Loucy (cell line): ENCODE measurements around the gene UNG.
A peak's percentile ranks its signal among the peaks of the same experiment; 100 is the strongest.

Experiments
- H2AFZ ChIP-seq: fragments of 200-600 bp; sonication (generic); 2 replicates; pipeline ENCODE4 v1.6.0; 2016; ENCODE audit warnings: antibody characterized with exemption, mild to moderate bottlenecking, low read length, moderate library complexity
- H3F3A ChIP-seq: fragments of 200-600 bp; 2 replicates; pipeline ENCODE4 v1.6.0; 2016; ENCODE audit warnings: antibody characterized with exemption, low read depth, mild to moderate bottlenecking
- H3K27me3 ChIP-seq: fragments of 200-600 bp; sonication (generic); 2 replicates; pipeline ENCODE4 v1.6.1; 2014; ENCODE audit warnings: low read length, mild to moderate bottlenecking; ENCODE audit not compliant: insufficient read depth, poor library complexity, severe bottlenecking
- H3K36me3 ChIP-seq: fragments of 200-600 bp; sonication (generic); 2 replicates; pipeline ENCODE4 v1.6.1; 2016; ENCODE audit warnings: low read length; ENCODE audit not compliant: insufficient read depth
- H3K4me1 ChIP-seq: fragments of 200-600 bp; sonication (generic); 2 replicates; pipeline ENCODE4 v1.5.1; 2014; ENCODE audit warnings: low read length, mild to moderate bottlenecking; ENCODE audit not compliant: insufficient read depth, poor library complexity, severe bottlenecking
- H3K4me2 ChIP-seq: fragments of 200-600 bp; sonication (generic); 2 replicates; pipeline ENCODE4 v1.6.0; 2014; ENCODE audit warnings: antibody characterized with exemption, low read length, low read depth, mild to moderate bottlenecking; ENCODE audit not compliant: poor library complexity, severe bottlenecking
- H3K4me3 ChIP-seq: fragments of 200-600 bp; sonication (generic); 2 replicates; pipeline ENCODE4 v1.5.1; 2014; ENCODE audit warnings: low read length, mild to moderate bottlenecking, mixed read lengths; ENCODE audit not compliant: poor library complexity, severe bottlenecking
- H3K79me2 ChIP-seq: fragments of 200-600 bp; sonication (generic); 2 replicates; pipeline ENCODE4 v1.6.1; 2014; ENCODE audit warnings: low read length; ENCODE audit not compliant: insufficient read depth
- H3K9ac ChIP-seq: fragments of 200-600 bp; sonication (generic); 2 replicates; pipeline ENCODE4 v1.6.0; 2014; ENCODE audit warnings: mild to moderate bottlenecking, low read depth, low read length, moderate library complexity; ENCODE audit not compliant: poor library complexity, severe bottlenecking
- H3K9me2 ChIP-seq: fragments of 200-600 bp; sonication (generic); replicated peaks from 2 replicates; pipeline ENCODE4 v1.6.1; 2016; ENCODE audit warnings: low read depth, low read length, mixed read lengths
- H3K9me3 ChIP-seq: fragments of 200-600 bp; sonication (generic); 2 replicates; pipeline ENCODE4 v1.6.1; 2014; ENCODE audit warnings: mild to moderate bottlenecking, antibody characterized with exemption, low read length, low read depth; ENCODE audit not compliant: insufficient read depth
- H4K20me1 ChIP-seq: fragments of 200-600 bp; sonication (generic); 2 replicates; pipeline ENCODE4 v1.6.0; 2014; ENCODE audit warnings: antibody characterized with exemption, low read length, mild to moderate bottlenecking; ENCODE audit not compliant: insufficient read depth, poor library complexity, severe bottlenecking
- EZH2phosphoT487 ChIP-seq: fragments of 200-600 bp; IDR thresholded peaks from 2 replicates; pipeline ENCODE4 v1.6.1; 2018; ENCODE audit warnings: antibody characterized with exemption, mild to moderate bottlenecking, moderate library complexity, borderline replicate concordance
- TF ChIP-seq, protein P1 (sequence below): fragments of 200-600 bp; sonication (generic); conservative IDR thresholded peaks from 2 replicates; pipeline ENCODE4 v1.5.1; 2014; ENCODE audit warnings: mild to moderate bottlenecking, antibody characterized with exemption, low read length

Gene UNG

DNA sequence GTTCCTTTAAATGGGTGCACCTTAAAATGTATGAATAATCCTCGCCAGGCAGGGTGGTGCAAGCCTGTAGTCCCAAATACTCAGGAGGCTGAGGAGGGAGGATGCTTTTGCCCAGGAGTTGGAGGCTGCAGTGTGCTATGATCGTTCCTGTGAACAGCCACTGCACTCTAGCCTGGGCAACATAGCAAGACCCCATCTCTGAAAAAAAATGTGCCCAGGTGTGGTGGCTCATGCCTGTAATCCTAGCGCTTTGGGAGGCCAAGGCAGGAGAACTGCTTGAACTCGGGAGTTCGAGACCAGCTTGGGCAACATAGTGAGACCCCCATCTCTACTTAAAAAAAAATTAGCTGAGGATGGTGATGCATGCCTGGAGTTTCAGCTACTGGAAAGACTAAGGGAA, 58.6 kb downstream of the UNG start:
- H3K79me2 ChIP-seq: no peaks in the 10 kb centered on the region
- H3K36me3 ChIP-seq: no peaks in the 10 kb centered on the region
- H3K9me2 ChIP-seq: no peaks in the 10 kb centered on the region
- H3K4me2 ChIP-seq: peak overlapping the region; percentile 65
- peaks cover 2% of the 10 kb centered on the region; the same call in 1 of the 2 replicates for H3F3A ChIP-seq
- H3K27me3 ChIP-seq: no peaks in the 10 kb centered on the region
- H3K4me3 ChIP-seq: peak overlapping the region; percentile 74
- no peaks in the 10 kb centered on the region for H3K9me3 ChIP-seq
- H3K4me1 ChIP-seq: peaks cover 17% of the 10 kb centered on the region
- H4K20me1 ChIP-seq: no peaks in the 10 kb centered on the region
- no peak overlapping the region for H2AFZ ChIP-seq
- TF ChIP-seq EZH2phosphoT487: no peak
- TF ChIP-seq, protein P1, sequence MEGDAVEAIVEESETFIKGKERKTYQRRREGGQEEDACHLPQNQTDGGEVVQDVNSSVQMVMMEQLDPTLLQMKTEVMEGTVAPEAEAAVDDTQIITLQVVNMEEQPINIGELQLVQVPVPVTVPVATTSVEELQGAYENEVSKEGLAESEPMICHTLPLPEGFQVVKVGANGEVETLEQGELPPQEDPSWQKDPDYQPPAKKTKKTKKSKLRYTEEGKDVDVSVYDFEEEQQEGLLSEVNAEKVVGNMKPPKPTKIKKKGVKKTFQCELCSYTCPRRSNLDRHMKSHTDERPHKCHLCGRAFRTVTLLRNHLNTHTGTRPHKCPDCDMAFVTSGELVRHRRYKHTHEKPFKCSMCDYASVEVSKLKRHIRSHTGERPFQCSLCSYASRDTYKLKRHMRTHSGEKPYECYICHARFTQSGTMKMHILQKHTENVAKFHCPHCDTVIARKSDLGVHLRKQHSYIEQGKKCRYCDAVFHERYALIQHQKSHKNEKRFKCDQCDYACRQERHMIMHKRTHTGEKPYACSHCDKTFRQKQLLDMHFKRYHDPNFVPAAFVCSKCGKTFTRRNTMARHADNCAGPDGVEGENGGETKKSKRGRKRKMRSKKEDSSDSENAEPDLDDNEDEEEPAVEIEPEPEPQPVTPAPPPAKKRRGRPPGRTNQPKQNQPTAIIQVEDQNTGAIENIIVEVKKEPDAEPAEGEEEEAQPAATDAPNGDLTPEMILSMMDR: no peak
- H3K9ac ChIP-seq: no peak overlapping the region

DNA sequence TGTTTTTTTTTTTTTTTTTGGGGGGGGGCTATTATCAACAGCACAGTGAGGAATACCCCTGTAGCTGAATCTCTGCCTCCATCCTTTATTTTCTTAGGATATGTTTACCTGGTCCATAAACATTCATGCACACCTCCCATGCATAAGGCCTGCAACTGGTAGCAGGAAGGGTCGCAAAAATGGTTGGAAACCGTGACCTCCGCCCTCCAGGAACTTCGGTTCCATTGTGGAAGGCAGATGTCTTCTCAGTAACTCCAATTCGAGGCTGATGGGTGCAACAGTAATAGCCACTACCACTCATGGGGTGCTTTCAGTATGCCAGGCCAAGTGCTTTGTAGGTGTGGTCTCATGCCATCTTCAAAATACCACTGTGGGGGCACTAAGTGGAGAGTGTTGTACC, 59.2 kb downstream of the UNG start:
- no peaks in the 10 kb centered on the region for H3K9me2 ChIP-seq
- no peak overlapping the region for H2AFZ ChIP-seq
- no peak overlapping the region for H3K4me3 ChIP-seq
- H3K9ac ChIP-seq: no peak overlapping the region
- H3K36me3 ChIP-seq: no peaks in the 10 kb centered on the region
- TF ChIP-seq, protein P1: no peak
- H3K9me3 ChIP-seq: no peaks in the 10 kb centered on the region
- H3K4me1 ChIP-seq: peaks cover 17% of the 10 kb centered on the region
- H3K4me2 ChIP-seq: no peak overlapping the region
- peaks cover 2% of the 10 kb centered on the region; the same call in 1 of the 2 replicates for H3F3A ChIP-seq
- H3K27me3 ChIP-seq: no peaks in the 10 kb centered on the region
- no peaks in the 10 kb centered on the region for H3K79me2 ChIP-seq
- no peaks in the 10 kb centered on the region for H4K20me1 ChIP-seq

DNA sequence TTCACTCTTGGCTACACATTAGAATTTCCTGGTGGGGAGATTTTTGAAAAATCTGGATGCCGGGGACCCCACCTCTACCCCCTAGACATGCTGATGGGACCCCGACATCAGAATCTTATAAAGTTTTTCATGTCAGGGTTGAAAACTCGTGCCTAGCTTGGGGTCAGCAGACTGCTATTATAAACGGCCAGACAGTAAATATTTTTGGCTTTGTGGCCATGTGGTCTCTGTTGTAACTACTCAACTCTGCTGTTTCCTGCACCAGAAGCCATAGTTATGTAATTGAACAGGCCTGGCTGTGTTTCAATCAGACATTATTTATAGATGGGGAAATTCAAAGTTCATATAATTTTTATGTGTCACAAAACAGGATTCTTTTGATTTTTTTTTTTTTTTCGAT, 60.6 kb downstream of the UNG start:
- no peaks in the 10 kb centered on the region for H3K79me2 ChIP-seq
- H3K9me2 ChIP-seq: no peaks in the 10 kb centered on the region
- H3F3A ChIP-seq: peaks cover 2% of the 10 kb centered on the region; the same call in 1 of the 2 replicates
- H3K4me2 ChIP-seq: no peak overlapping the region
- no peak overlapping the region for H3K4me3 ChIP-seq
- H3K4me1 ChIP-seq: peaks cover 18% of the 10 kb centered on the region
- H3K36me3 ChIP-seq: no peaks in the 10 kb centered on the region
- no peaks in the 10 kb centered on the region for H3K27me3 ChIP-seq
- no peak for TF ChIP-seq EZH2phosphoT487
- TF ChIP-seq, protein P1: no peak
- no peak overlapping the region for H2AFZ ChIP-seq
- H3K9me3 ChIP-seq: no peaks in the 10 kb centered on the region
- no peak overlapping the region for H3K9ac ChIP-seq
- no peaks in the 10 kb centered on the region for H4K20me1 ChIP-seq
